ENCODE data around the gene EFNA5.

EFNA5 gene

DNA sequence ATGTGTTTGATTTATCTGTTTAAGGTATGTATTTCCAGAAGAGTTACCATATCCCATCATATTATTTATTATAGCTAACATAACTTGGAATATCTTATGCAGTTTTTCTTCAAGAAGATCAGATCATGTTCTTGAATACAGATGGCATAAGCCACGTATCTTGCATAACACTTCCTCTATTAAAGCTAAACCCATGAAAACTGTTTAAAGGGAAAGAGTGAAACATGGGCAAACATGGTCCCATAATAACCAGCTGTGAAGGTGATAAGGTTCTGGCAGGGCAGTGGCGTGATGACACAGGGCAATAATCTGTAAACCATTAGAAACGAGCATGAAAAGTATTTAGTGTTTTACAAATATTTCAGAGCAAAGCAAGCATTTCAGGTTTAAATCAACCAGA, 34.2 kb downstream of the EFNA5 start:
- Mint-ChIP-seq H3K4me1 (ENCODE audit: low read depth) (no peaks in the 10 kb centered on the region), H3K27me3 (ENCODE audit: low read depth) (peaks cover 7% of the 10 kb centered on the region), H3K36me3 (ENCODE audit: low read depth) (no peaks in the 10 kb centered on the region), H3K9me3 (no peaks in the 10 kb centered on the region), H3K4me3 (no peak overlapping the region), H3K27ac (no peak overlapping the region)

DNA sequence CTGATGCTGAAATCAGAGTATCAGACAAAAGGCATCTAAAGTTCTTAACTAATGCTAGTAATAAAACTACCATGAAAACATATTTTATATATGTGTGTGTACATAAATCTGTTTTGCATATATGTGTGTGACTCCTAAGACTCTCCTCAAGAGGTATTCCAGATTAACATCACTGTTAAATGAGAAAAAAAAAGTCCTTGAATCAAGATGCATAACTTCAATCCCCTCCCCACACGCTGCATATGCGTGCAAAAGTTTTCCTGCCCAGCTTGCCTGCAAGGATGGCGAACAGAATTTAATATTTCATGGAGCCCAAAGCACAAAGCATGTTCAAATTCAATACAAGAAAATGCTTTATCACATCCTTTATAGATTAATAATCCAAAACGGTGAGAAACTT, 34.7 kb downstream of the EFNA5 start:
- Mint-ChIP-seq H3K4me1 (ENCODE audit: low read depth) (no peaks in the 10 kb centered on the region), H3K36me3 (ENCODE audit: low read depth) (no peaks in the 10 kb centered on the region), H3K27ac (no peak overlapping the region), H3K9me3 (no peaks in the 10 kb centered on the region), H3K4me3 (no peak overlapping the region), H3K27me3 (ENCODE audit: low read depth) (peaks cover 7% of the 10 kb centered on the region)

DNA sequence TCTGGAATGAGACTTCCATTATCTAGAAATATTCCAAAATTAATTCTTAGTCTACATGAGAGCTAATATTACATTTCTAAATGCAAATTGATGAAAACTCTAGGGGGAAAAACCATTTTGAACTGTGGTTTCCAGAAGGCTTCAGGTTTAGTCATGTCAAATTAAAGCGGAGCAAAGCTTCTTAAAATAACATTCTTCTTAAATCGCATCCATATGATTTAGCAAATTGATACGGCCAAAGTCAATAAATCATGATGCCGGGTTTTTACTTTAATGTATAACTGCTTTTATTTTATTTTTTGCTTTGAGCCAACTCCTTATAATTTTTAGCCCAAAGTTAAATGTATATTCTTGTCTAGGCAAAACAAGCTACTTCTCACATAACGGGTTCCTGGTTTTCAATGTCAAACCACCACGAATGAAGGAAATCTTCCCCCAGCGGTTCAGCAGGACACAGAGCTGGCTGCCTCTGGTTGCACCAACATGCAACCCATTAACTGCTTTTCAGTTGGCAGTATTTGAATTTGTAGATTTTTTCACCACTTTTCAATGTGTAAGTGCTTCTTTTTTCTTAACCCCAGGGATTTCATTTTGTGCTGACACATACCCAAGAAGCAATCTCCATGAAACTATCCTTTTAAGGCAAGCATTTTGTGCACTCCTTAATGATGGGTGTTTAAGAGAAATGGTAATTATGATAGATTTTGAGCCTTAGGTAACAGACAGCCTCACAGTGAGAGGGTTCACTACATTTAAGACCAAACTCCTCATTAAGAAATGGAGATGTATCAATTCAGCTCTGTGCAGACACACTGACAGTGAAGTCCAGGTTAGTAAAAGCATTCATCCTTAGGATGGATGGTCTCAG, 35.5 kb downstream of the EFNA5 start:
- no peaks in the 10 kb centered on the region for H3K9me3 Mint-ChIP-seq
- H3K36me3 Mint-ChIP-seq (ENCODE audit: low read depth) = no peaks in the 10 kb centered on the region
- H3K4me3 Mint-ChIP-seq = no peak overlapping the region
- H3K4me1 Mint-ChIP-seq (ENCODE audit: low read depth) = no peaks in the 10 kb centered on the region
- H3K27ac Mint-ChIP-seq = no peak overlapping the region
- H3K27me3 Mint-ChIP-seq (ENCODE audit: low read depth) = peaks cover 7% of the 10 kb centered on the region

DNA sequence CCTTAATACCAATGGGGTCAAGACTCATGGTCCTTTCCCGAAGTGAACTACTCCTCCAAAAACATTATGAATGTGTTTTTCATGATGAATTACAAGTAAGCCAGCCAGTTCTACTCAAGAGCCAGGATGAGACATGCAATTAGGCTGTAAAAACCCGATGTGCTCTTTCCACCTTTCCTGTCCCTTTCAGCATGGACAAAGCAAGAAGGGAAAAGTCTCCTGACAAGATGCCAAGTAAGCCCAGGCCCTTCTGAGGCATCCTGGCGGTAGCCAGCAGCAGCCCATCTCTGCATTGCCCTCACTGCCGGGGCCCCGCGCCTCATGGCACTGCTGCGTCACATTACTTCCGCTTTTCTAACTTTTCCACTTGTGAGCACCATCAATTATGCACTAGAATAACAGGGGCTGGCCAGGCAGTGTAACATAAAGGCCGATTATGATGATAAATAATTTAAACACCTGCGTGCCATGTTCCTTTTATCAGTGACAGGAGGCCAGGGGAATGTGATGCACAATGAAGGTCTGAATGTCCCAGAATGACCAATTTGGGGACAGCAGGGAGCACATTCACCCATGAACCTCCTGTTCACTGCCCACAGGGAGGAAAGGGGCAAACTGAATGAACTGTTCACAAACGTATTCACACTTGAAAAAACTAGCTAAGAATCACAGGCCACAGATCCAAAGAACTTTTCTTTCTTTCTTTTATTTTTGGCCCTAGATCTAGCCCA, 37.4 kb downstream of the EFNA5 start:
- Mint-ChIP-seq H3K27ac (no peak overlapping the region), H3K4me3 (no peak overlapping the region), H3K9me3 (no peaks in the 10 kb centered on the region), H3K4me1 (ENCODE audit: low read depth) (no peaks in the 10 kb centered on the region), H3K27me3 (ENCODE audit: low read depth) (peaks cover 7% of the 10 kb centered on the region), H3K36me3 (ENCODE audit: low read depth) (no peaks in the 10 kb centered on the region)

DNA sequence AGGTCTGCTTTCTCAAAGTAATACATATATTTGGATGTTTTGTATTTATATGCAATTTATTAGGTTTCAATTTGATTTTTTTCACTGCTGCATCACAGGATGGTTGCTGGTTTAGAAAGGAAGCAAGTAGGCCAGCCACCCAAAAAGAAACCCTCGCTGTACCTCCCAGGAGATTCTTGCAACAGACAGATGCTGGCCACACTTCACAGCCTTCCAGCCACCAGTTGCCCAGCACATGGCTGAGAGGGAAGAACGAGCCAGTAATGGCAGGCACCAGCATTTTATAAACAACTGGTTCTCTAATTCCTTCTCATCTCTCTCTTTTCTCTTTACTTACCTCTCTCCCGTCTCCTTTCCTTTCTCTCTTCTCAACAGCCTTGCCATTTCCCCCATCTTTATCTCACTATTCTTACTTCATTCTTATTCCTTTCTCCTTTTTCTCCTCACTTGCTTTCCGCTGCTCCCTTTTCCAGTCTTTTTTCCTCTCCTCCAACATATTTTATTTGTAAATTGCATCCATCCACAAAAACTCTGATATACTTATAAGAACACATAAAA, 38.9 kb downstream of the EFNA5 start:
- Mint-ChIP-seq H3K4me1 (ENCODE audit: low read depth) (no peaks in the 10 kb centered on the region), H3K27me3 (ENCODE audit: low read depth) (peaks cover 7% of the 10 kb centered on the region), H3K9me3 (no peaks in the 10 kb centered on the region), H3K36me3 (ENCODE audit: low read depth) (no peaks in the 10 kb centered on the region), H3K27ac (no peak overlapping the region), H3K4me3 (no peak overlapping the region)

DNA sequence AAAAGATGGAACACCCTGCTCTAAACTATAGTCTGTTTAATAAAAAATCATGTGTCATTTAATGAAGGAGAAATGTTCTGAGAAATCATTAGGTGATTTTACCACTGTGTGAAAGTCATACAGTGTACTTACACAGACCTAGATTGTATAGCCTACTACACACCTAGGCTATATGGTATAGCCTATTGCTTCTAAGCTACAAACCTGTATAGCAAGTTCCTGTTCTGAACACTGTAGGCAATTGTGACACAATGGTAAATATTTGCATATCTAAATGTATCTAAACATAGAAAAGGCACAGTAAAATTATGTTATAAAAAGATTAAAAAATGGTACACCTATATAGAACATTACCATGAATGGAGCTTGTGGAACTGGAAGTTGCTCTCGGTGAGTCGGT, 40.6 kb downstream of the EFNA5 start:
- H3K4me1 Mint-ChIP-seq (ENCODE audit: low read depth) = no peaks in the 10 kb centered on the region
- no peaks in the 10 kb centered on the region for H3K9me3 Mint-ChIP-seq
- H3K4me3 Mint-ChIP-seq = no peak overlapping the region
- no peak overlapping the region for H3K27ac Mint-ChIP-seq
- H3K27me3 Mint-ChIP-seq (ENCODE audit: low read depth) = peaks cover 7% of the 10 kb centered on the region
- no peaks in the 10 kb centered on the region for H3K36me3 Mint-ChIP-seq (ENCODE audit: low read depth)

DNA sequence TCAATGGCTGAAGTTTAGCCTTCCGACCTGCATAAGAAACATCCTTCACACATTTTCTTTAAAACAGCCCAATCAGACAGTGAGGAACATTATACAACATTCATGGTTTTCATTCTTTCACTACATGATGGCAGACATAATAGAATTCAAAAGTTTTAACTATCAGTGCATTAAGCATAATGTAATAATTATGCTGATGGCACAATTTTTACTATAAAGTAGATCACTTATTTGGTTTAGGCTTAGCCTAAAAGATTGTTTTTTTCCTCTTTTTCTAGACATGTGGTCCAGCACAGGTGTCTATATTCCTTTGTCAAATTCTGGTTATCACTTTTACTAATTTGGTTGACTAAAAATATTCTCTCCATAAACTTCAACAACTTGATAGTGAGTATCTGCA, 46.5 kb downstream of the EFNA5 start:
- no peaks in the 10 kb centered on the region for H3K36me3 Mint-ChIP-seq (ENCODE audit: low read depth)
- no peak overlapping the region for H3K4me3 Mint-ChIP-seq
- no peaks in the 10 kb centered on the region for H3K27me3 Mint-ChIP-seq (ENCODE audit: low read depth)
- no peaks in the 10 kb centered on the region for H3K9me3 Mint-ChIP-seq
- H3K4me1 Mint-ChIP-seq (ENCODE audit: low read depth) = no peaks in the 10 kb centered on the region
- no peak overlapping the region for H3K27ac Mint-ChIP-seq

DNA sequence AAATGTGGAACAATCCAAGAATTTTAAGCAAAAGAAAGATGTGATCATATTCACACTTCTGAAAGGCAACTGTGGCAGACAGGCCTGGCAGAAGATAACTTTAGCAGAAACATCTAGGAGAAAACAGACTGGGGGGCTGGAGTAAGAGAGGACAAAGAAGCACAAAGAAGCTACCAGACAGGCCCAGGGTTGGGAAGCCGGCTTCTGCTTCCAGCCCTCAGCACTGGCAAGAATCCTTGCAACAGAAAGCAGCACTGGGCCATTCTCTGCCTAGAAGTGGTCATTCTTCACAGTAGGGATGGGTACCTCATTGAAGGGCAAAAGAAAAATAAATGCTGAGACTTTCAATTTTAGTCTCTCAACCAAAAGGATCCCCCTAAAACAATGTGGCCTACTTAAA, 49.6 kb downstream of the EFNA5 start:
- H3K4me1 Mint-ChIP-seq (ENCODE audit: low read depth) = no peaks in the 10 kb centered on the region
- H3K36me3 Mint-ChIP-seq (ENCODE audit: low read depth) = no peaks in the 10 kb centered on the region
- H3K9me3 Mint-ChIP-seq = no peaks in the 10 kb centered on the region
- no peaks in the 10 kb centered on the region for H3K27me3 Mint-ChIP-seq (ENCODE audit: low read depth)
- H3K4me3 Mint-ChIP-seq = no peak overlapping the region
- no peak overlapping the region for H3K27ac Mint-ChIP-seq

DNA sequence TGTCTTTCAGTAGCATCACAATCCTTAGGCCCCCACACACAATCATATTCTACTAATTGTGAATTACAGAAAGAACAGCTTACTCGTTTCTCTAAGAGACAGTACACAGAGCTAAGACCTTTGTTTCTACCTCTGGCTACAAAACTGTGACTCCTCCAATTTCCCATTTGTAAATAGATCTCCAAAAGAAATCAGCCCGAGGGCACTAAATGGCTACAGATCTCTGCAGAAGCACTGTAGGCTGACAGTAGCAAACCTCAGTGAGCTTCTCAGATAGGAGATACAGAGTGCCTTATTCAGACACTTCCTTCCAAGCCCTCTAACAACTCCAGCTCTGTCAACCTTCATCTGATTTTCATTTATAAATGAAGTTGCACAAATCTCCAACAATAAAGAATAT, 51.0 kb downstream of the EFNA5 start:
- no peaks in the 10 kb centered on the region for H3K9me3 Mint-ChIP-seq
- no peak overlapping the region for H3K27ac Mint-ChIP-seq
- H3K36me3 Mint-ChIP-seq (ENCODE audit: low read depth) = no peaks in the 10 kb centered on the region
- H3K27me3 Mint-ChIP-seq (ENCODE audit: low read depth) = no peaks in the 10 kb centered on the region
- no peaks in the 10 kb centered on the region for H3K4me1 Mint-ChIP-seq (ENCODE audit: low read depth)
- H3K4me3 Mint-ChIP-seq = no peak overlapping the region

DNA sequence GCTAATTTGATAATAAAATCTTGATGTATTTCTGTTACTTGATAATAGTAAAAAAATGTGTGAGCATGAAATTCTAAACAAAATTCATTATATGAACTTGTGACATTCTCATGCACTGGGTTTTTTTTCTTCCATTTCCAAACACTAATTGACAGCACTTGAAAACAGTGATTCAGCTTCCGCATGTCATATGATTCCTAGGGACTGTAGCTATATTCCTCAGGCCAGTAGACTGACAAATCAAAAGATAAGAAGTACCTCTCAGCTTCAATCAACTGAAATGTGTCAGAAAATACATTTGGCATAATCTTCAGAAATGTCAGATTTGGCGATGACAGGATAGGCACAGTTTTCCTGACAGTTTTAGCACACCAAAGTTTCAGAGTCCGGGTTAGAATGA, 52.5 kb downstream of the EFNA5 start:
- Mint-ChIP-seq H3K27ac (no peak overlapping the region), H3K4me1 (ENCODE audit: low read depth) (no peaks in the 10 kb centered on the region), H3K36me3 (ENCODE audit: low read depth) (no peaks in the 10 kb centered on the region), H3K9me3 (no peaks in the 10 kb centered on the region), H3K4me3 (no peak overlapping the region), H3K27me3 (ENCODE audit: low read depth) (no peaks in the 10 kb centered on the region)

DNA sequence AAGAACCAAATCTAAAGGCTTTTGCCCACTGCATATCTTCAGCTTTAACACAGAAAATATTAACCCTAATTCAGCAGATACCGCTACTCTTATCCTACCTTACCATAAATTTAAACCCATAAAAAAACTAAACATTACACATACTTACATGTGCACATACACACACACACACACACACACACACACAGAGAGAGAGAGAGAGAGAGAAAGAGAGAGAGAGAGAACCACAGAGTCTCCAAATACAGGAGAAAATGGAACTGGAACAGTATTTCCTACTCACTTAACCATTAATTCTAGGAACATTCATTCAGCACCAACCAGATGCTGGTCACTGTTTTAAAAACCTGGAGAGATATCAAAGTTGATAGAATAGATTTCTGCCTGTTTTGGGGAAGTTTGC, 53.7 kb downstream of the EFNA5 start:
- Mint-ChIP-seq H3K9me3 (no peaks in the 10 kb centered on the region), H3K4me3 (no peak overlapping the region), H3K36me3 (ENCODE audit: low read depth) (no peaks in the 10 kb centered on the region), H3K27ac (no peak overlapping the region), H3K27me3 (ENCODE audit: low read depth) (no peaks in the 10 kb centered on the region), H3K4me1 (ENCODE audit: low read depth) (no peaks in the 10 kb centered on the region)

DNA sequence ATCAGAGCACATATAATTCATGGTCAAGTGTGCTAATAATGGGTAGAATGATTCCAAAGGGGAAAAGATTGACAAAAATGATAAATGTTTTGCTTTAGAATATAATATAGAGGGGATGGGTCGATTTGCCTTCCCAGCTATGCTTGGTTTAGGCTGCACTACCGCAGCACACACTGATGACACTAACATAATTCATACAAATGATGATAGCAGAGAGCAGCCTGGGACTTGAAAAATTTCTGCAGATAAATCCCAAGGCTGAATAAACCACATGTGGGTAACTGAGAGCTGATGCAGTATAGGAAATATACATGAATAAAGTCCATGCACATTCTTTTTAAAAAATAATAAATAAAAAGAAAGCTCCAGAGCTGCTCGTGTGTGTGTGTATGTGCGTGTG, 54.5 kb downstream of the EFNA5 start:
- Mint-ChIP-seq H3K4me1 (ENCODE audit: low read depth) (no peaks in the 10 kb centered on the region), H3K4me3 (no peak overlapping the region), H3K27me3 (ENCODE audit: low read depth) (no peaks in the 10 kb centered on the region), H3K9me3 (no peaks in the 10 kb centered on the region), H3K27ac (no peak overlapping the region), H3K36me3 (ENCODE audit: low read depth) (no peaks in the 10 kb centered on the region)

DNA sequence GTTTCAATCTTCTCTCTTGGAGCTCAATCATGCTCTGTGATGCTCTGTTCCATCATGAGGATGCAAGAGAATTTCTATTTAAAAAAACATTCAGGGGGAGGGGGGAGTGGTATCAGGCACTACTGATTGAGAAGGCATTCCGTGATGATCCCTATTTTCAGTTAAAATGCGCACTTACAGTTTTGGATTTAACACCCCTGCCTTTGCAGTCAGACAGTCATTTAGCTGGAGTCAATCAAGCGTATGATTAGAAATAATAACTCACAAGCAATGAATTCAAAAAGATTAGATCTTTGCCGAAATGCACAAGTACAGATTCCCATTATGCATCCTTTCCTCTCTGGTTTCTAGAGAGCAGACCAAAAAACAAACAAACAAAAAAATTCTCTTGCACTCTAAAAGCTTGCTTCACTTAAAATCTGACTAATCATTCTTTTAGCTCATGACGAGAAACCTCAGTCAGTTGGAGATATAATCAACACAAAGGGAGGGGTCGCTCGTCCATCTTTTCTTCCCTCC, 55.4 kb downstream of the EFNA5 start:
- Mint-ChIP-seq H3K9me3 (no peaks in the 10 kb centered on the region), H3K27me3 (ENCODE audit: low read depth) (no peaks in the 10 kb centered on the region), H3K4me3 (no peak overlapping the region), H3K27ac (no peak overlapping the region), H3K36me3 (ENCODE audit: low read depth) (no peaks in the 10 kb centered on the region), H3K4me1 (ENCODE audit: low read depth) (no peaks in the 10 kb centered on the region)

DNA sequence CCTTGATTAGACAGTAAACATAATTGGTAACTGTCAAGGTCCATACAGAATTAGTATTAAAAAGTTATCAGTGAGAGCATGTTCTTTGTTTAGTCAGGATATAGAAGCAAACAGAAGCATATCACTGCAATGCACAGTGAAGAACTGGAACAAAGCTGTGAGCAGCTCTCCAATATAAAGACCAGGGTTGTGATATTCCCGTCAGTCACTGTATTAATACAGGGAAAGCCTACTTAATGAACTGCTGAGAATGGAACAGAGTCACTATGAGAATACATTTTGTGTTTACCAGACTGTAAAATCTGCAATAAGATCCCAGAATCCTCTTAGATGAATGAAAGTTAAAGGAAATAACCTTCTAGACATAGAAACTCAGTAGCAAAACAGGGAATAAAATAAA, 58.2 kb downstream of the EFNA5 start:
- no peaks in the 10 kb centered on the region for H3K27me3 Mint-ChIP-seq (ENCODE audit: low read depth)
- no peaks in the 10 kb centered on the region for H3K9me3 Mint-ChIP-seq
- no peaks in the 10 kb centered on the region for H3K36me3 Mint-ChIP-seq (ENCODE audit: low read depth)
- H3K4me3 Mint-ChIP-seq = no peak overlapping the region
- H3K4me1 Mint-ChIP-seq (ENCODE audit: low read depth) = no peaks in the 10 kb centered on the region
- no peak overlapping the region for H3K27ac Mint-ChIP-seq

DNA sequence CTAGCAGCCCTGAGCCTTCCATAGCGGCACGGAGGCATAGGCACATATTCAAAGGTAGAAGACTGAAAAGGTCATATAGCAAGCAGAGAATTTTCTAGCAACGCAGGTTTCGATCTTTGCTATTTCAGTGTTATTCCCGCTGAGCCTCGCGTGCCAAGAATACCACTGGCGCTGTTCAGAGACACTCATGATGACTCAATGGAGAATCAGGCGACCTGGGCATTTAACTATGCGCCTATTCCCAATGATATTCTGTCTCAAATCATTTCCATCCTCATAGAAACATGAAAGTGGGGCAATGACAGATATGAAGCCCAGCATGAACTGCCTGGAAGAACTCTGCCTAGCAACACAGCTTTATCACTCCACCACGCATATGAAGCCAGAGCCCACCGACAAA, 59.9 kb downstream of the EFNA5 start:
- H3K27me3 Mint-ChIP-seq (ENCODE audit: low read depth) = peaks cover under 1% of the 10 kb centered on the region
- no peak overlapping the region for H3K27ac Mint-ChIP-seq
- H3K4me1 Mint-ChIP-seq (ENCODE audit: low read depth) = no peaks in the 10 kb centered on the region
- no peaks in the 10 kb centered on the region for H3K9me3 Mint-ChIP-seq
- H3K4me3 Mint-ChIP-seq = no peak overlapping the region
- H3K36me3 Mint-ChIP-seq (ENCODE audit: low read depth) = no peaks in the 10 kb centered on the region
